OCI-LY1 (cell line): ENCODE data around the gene PTTG1.

Experiments used
- H2AFZ ChIP-seq: fragments of 200-600 bp; sonication (generic), shearing (Covaris generic); 2 replicates; pipeline ENCODE4 v1.6.0; 2014; ENCODE audit warnings: antibody characterized with exemption, mild to moderate bottlenecking, low read length
- H3F3A ChIP-seq: fragments of 200-600 bp; sonication (generic), shearing (Covaris generic); 2 replicates; pipeline ENCODE4 v1.6.0; 2014; ENCODE audit warnings: mild to moderate bottlenecking, antibody characterized with exemption, low read length, moderate library complexity; ENCODE audit not compliant: insufficient read depth
- H3K27ac ChIP-seq: fragments of 200-600 bp; sonication (generic); 2 replicates; pipeline ENCODE4 v1.5.1; 2014; ENCODE audit warnings: low read length, mixed run types, mild to moderate bottlenecking, low read depth; ENCODE audit not compliant: poor library complexity, severe bottlenecking
- H3K27me3 ChIP-seq: fragments of 200-600 bp; sonication (generic); 2 replicates; pipeline ENCODE4 v1.6.0; 2014; ENCODE audit warnings: antibody characterized with exemption, mild to moderate bottlenecking, low read length, moderate library complexity; ENCODE audit not compliant: insufficient read depth
- H3K36me3 ChIP-seq: fragments of 200-600 bp; sonication (generic); 2 replicates; pipeline ENCODE4 v1.6.1; 2014; ENCODE audit warnings: mild to moderate bottlenecking, antibody characterized with exemption, low read length, moderate library complexity, mixed read lengths; ENCODE audit not compliant: insufficient read depth
- H3K4me1 ChIP-seq: fragments of 200-600 bp; sonication (generic); 2 replicates; pipeline ENCODE4 v1.5.1; 2014; ENCODE audit warnings: mild to moderate bottlenecking, low read length, moderate library complexity; ENCODE audit not compliant: insufficient read depth, severe bottlenecking
- H3K4me2 ChIP-seq: fragments of 200-600 bp; sonication (generic), shearing (Covaris generic); 2 replicates; pipeline ENCODE4 v1.6.1; 2014; ENCODE audit warnings: low read length
- H3K4me3 ChIP-seq: fragments of 200-600 bp; sonication (generic); 2 replicates; pipeline ENCODE4 v1.5.1; 2014; ENCODE audit warnings: low read length, low read depth, mild to moderate bottlenecking, mixed read lengths; ENCODE audit not compliant: poor library complexity, severe bottlenecking
- H3K79me2 ChIP-seq: fragments of 200-600 bp; shearing (Covaris generic); 2 replicates; pipeline ENCODE4 v1.6.1; 2016; ENCODE audit warnings: mixed run types, low read length, mixed read lengths; ENCODE audit not compliant: insufficient read depth
- H3K9ac ChIP-seq: fragments of 200-600 bp; sonication (generic), shearing (Covaris generic); 2 replicates; pipeline ENCODE4 v1.6.1; 2014; ENCODE audit warnings: mild to moderate bottlenecking, low read length, mixed read lengths
- H3K9me2 ChIP-seq: fragments of 200-600 bp; sonication (generic), shearing (Covaris generic); 2 replicates; pipeline ENCODE4 v1.6.1; 2014; ENCODE audit warnings: low read depth, mild to moderate bottlenecking, low read length, mixed read lengths
- H3K9me3 ChIP-seq: fragments of 200-600 bp; shearing (Covaris generic); 2 replicates; pipeline ENCODE4 v1.6.1; 2014; ENCODE audit warnings: low read length, mixed read lengths
- H4K20me1 ChIP-seq: fragments of 200-600 bp; sonication (generic), shearing (Covaris generic); 2 replicates; pipeline ENCODE4 v1.6.0; 2016; ENCODE audit warnings: mild to moderate bottlenecking, low read length; ENCODE audit not compliant: insufficient read depth
- CTCF ChIP-seq: fragments of 200-600 bp; sonication (generic), shearing (Covaris generic); IDR thresholded peaks from 2 replicates; pipeline ENCODE4 v1.5.1; 2017; ENCODE audit warnings: mild to moderate bottlenecking, antibody characterized with exemption, low read length, moderate library complexity, mixed read lengths
- EZH2 ChIP-seq: fragments of 200-600 bp; sonication (generic), shearing (Covaris generic); IDR thresholded peaks from 2 replicates; pipeline ENCODE4 v1.8.0; 2017; ENCODE audit warnings: borderline replicate concordance, mixed run types, mild to moderate bottlenecking, antibody characterized with exemption, low read length, moderate library complexity, mixed read lengths

Gene PTTG1

DNA sequence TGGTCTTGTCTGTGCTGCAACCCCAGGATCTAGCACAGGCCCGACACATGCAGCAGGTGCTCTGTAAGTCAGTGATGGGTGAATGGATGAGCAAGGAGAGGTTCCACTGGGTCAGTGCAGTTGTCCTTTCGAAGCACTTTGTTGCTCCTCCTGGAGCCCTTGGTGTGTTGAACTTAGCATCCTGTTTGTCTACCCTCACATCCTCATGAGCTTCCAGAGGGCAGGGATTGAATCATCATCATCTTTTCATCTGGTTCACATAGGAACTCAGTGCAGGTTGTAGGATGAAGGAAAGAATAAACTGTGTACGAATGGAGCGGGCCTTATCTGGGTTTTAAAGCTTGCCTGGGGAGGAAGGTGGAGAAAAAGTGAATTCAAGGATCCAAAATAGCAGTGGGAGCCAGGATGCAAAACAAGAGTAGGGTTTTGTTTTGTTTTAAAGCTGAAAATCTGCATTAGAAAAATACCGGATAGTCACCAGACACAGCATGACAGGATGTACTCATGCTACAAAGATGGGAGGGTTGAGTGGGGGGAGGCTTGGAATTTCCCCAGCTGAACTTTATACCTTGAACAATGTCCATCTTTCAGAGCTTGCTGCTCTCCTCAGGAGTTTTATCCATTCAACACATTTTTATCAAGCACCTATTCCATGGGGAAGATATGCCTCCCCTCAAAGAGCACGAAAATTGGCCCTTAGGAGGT lies 55.8 kb downstream of the PTTG1 start:
- no peak overlapping the region for H3K4me3 ChIP-seq
- H3K36me3 ChIP-seq = peaks cover 65% of the 10 kb centered on the region; the same call in 1 of the 2 replicates
- H3K79me2 ChIP-seq = peaks cover 55% of the 10 kb centered on the region
- no peak overlapping the region for H3K9ac ChIP-seq
- H3K4me1 ChIP-seq = peaks cover 56% of the 10 kb centered on the region
- H3K4me2 ChIP-seq = peak overlapping the region; percentile 6; the same call in 1 of the 2 replicates
- no peaks in the 10 kb centered on the region for H3K9me3 ChIP-seq
- no peaks in the 10 kb centered on the region for H3K27me3 ChIP-seq
- no peak for TF ChIP-seq CTCF
- no peaks in the 10 kb centered on the region for H4K20me1 ChIP-seq
- H3K27ac ChIP-seq = peak overlapping the region; percentile 20
- H2AFZ ChIP-seq = no peak overlapping the region
- H3K9me2 ChIP-seq = no peaks in the 10 kb centered on the region
- H3F3A ChIP-seq = no peaks in the 10 kb centered on the region

GRCh38 chr5:160478163-160478562 lies 56.5 kb downstream of the PTTG1 start:
- H3K36me3 ChIP-seq = peaks cover 70% of the 10 kb centered on the region
- H3F3A ChIP-seq = no peaks in the 10 kb centered on the region
- H3K9me2 ChIP-seq = no peaks in the 10 kb centered on the region
- H3K9me3 ChIP-seq = no peaks in the 10 kb centered on the region
- H3K27me3 ChIP-seq = no peaks in the 10 kb centered on the region
- no peaks in the 10 kb centered on the region for H4K20me1 ChIP-seq
- peaks cover 49% of the 10 kb centered on the region for H3K4me1 ChIP-seq
- no peak overlapping the region for H3K27ac ChIP-seq
- peaks cover 49% of the 10 kb centered on the region for H3K79me2 ChIP-seq
- no peak overlapping the region for H3K4me3 ChIP-seq
- H3K4me2 ChIP-seq = no peak overlapping the region
- TF ChIP-seq EZH2 (no peak), CTCF (no peak)
- H2AFZ ChIP-seq = no peak overlapping the region
- H3K9ac ChIP-seq = no peak overlapping the region
